ENCODE measurements around the gene GFOD2. TPM values are rescaled to one million over a fixed set of nuclear protein-coding genes. Genes with fewer than 3 reads are reported as not detected.

The GFOD2 gene, protein sequence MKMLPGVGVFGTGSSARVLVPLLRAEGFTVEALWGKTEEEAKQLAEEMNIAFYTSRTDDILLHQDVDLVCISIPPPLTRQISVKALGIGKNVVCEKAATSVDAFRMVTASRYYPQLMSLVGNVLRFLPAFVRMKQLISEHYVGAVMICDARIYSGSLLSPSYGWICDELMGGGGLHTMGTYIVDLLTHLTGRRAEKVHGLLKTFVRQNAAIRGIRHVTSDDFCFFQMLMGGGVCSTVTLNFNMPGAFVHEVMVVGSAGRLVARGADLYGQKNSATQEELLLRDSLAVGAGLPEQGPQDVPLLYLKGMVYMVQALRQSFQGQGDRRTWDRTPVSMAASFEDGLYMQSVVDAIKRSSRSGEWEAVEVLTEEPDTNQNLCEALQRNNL
- 11.9 and 14.1 TPM in 2 replicates for total RNA-seq (ENCODE audit: low replicate concordance)

DNA sequence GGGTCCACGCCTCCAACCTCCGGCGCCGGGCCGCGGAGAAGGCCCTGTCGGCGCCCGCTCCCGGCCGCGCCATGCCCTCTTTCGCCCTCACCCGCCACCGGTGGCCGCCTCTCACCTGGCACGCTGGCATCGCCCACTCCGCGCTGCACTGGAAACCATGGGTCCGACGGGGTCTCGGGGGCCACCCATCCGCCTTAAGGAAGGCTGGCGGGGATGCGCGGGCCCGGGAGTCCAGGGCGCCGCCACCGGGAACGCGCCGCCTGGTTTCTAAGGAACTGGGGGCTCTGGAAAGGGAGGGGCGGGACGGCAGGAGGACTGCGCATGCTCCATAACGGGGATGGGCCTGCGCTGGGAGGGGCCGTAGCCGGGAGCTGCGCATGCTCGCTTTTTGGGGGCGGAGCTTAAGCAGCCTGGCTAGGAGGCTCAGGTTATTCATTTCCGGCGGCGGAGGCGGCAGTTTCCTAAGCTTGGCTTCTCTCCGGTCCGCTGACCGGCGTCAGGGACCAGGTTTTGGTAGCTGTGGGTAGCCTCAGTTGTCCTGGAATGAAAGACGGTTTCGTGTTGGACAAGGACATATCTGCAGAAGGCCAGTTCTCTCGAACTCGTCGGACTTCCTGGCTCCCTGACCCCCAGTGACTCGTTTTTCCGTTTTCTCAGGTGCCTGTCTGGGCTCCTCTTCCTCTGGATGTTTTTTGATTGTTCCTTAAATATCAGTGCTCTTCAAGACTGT is at the start of gene GFOD2:
TSS of gene GFOD2 (minus strand) at position 269 of the 730 bp plus-strand sequence. CDS start 33,601 bp downstream, outside the sequence.
- DNase-seq (ENCODE audit: low read depth): peak; percentile 93
- TF ChIP-seq, protein P1, sequence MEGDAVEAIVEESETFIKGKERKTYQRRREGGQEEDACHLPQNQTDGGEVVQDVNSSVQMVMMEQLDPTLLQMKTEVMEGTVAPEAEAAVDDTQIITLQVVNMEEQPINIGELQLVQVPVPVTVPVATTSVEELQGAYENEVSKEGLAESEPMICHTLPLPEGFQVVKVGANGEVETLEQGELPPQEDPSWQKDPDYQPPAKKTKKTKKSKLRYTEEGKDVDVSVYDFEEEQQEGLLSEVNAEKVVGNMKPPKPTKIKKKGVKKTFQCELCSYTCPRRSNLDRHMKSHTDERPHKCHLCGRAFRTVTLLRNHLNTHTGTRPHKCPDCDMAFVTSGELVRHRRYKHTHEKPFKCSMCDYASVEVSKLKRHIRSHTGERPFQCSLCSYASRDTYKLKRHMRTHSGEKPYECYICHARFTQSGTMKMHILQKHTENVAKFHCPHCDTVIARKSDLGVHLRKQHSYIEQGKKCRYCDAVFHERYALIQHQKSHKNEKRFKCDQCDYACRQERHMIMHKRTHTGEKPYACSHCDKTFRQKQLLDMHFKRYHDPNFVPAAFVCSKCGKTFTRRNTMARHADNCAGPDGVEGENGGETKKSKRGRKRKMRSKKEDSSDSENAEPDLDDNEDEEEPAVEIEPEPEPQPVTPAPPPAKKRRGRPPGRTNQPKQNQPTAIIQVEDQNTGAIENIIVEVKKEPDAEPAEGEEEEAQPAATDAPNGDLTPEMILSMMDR (IDR thresholded peaks at IDR 0.05; ENCODE audit: insufficient read depth, low read length): no peak
- peak within 1 kb of the TSS; percentile 88 for H3K4me3 ChIP-seq (ENCODE audit: low read depth, low read length)

DNA sequence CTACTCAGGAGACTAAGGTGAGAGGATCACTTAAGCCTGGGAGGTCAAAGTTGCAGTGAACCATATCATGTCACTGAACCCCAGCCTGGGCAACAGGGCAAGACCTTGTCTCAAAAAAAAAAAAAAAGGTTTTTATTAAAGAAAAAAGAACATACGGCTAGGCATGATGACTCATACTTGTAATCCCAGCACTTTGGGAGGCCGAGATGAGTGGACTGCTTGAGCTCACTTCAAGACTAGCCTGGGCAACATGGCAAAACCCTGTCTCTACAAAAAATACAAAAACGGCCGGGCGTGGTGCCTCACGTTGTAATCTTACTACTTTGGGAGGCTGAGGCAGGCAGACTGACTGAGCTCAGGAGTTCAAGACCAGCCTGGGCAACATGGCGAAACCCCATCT is 48.8 kb upstream of the GFOD2 start:
- DNase-seq (ENCODE audit: low read depth): peak; percentile 63
- TF ChIP-seq, protein P1 (IDR thresholded peaks at IDR 0.05; ENCODE audit: insufficient read depth, low read length): no peak
- no peak overlapping the region for H3K4me3 ChIP-seq (ENCODE audit: low read depth, low read length)

DNA sequence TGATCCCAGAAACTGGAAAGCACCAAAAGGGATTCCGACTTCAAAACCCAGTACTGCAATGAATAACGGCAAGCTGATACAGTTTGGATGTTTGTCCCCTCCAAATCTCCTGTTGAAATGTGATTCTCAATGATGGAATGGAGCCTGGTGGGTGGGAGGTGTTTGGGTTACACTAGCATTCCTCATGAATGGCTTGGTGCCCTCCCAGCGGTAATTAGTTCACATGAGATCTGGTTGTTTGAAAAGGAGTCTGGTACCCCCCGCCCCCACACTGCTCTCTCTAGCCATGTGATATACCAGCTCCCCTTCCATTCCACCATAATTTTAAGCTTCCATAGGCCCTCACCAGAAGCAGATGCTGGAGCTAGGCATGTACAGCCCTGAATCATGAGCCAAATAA is 47.2 kb upstream of the GFOD2 start:
- TF ChIP-seq, protein P1 (IDR thresholded peaks at IDR 0.05; ENCODE audit: insufficient read depth, low read length): no peak
- DNase-seq (ENCODE audit: low read depth): no peak
- H3K4me3 ChIP-seq (ENCODE audit: low read depth, low read length): no peak overlapping the region

DNA sequence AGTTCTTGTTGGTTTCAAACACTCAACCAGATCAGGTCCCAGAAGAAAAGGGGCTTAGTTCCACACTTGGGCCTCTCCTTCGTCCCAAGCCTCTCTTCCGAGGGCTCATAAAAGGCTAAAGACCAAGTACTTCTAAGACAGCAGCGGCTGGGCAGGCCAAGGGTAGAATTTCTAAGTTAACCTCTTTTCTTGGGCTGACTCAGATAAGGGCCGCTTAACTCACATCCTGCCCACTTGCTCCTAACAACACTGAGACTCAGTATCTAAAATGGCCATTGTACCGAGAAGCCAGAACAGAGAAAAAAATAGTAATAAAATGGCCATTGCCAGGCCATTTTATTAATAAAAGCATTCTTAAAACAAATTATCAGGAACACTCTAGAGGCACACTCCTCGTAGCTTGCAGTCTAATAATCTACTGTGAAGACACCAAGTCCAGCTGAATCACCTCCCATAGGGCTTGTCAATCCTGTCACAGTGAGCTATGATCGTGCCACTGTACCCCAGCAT is 45.1 kb upstream of the GFOD2 start:
- DNase-seq (ENCODE audit: low read depth): no peak
- no peak overlapping the region for H3K4me3 ChIP-seq (ENCODE audit: low read depth, low read length)
- TF ChIP-seq, protein P1 (IDR thresholded peaks at IDR 0.05; ENCODE audit: insufficient read depth, low read length): no peak

DNA sequence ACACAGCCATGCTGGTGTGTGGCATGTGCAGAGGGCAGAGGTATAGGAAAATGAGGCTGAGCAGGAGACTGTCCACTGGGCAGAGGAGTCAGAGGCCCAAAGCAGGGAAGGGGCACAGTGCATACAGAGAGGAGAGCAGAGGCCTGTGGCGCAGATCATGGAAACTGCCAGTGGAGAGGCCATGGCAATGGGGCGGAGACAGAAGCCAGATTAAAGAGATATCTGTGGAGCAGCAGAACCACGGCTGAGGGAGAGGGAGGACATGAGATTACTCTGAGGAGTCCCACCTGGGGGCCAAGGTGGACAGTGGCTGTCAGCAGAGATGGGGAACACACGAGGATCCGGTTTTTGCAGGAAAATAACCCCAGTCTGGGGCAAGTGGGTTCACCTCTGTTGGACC is 44.0 kb upstream of the GFOD2 start:
- no peak for DNase-seq (ENCODE audit: low read depth)
- TF ChIP-seq, protein P1 (IDR thresholded peaks at IDR 0.05; ENCODE audit: insufficient read depth, low read length): no peak
- no peak overlapping the region for H3K4me3 ChIP-seq (ENCODE audit: low read depth, low read length)

DNA sequence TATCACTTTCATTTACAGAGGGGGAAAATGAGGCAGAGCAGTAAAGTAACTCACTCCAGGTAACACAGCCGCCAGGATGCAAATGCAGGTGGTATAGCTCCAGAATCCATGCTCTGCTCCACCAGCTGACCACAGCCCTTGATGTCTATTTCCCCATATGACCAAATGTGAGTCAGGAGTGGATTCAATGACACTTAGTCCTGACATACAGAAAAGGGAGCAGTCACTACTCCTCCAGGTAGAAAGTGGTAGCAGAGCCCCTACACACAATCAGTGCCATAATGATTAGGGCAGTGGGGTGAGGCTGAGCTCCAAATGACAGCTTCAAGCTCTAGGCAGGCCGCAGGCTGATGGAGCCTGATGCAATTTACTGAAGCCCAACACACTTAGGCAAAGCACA is 43.3 kb upstream of the GFOD2 start:
- DNase-seq (ENCODE audit: low read depth): no peak
- H3K4me3 ChIP-seq (ENCODE audit: low read depth, low read length): no peak overlapping the region
- TF ChIP-seq, protein P1 (IDR thresholded peaks at IDR 0.05; ENCODE audit: insufficient read depth, low read length): no peak
